HG03095 (cell line): ENCODE results near the gene DNAJB8.
A peak's percentile ranks its signal among the peaks of the same experiment; 100 is the strongest.

Source experiments
- ATAC-seq: cut with Tn5 transposase; IDR thresholded peaks from one replicate; pipeline ENCODE4 v1.9.1; 2021; ENCODE audit warnings: moderate library complexity; ENCODE audit not compliant: unreplicated experiment

Gene DNAJB8

DNA sequence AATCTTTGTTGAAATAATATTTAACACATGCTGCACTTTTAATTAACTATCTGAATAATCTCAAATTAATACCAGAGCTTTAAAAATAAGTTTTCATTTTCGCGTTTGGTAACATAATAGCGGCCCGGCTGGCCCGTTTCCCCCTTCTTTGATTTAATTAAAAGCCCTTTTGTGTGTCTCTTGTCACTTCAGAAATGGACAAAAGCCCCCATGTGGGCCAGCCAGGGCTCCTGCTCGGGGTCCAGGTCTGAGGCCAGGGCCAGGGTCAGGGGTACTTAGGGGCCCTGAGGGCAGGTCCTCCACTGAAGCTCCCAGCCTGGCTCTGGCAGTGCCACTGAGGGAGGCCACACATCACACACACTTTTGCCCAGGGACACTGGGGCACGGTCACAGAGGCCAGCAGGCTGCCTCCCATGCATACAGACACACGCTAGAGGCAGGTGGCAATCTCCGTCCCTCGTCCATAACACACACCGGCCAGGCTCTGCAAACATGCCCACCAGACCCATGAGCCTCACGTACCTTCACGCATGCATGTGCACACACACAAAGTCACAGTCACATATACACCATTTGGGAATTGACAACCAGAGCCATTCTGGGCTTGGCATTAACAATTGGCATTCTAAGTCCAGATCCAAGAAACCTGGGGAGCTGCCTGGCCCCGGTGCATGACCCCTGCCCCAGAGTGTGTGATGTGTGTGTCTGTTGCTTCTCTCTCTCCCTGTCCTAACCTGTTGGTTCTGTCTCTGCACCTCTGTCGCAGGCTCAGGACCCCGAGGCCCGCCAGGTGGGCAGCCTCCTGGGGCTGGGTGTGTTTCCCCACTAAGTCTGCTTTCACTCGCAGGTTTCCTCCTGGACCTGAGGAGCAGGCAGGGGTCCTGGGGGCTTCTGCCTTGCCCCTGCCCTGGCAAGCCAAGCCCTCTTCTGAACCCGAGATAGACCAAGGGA is 38.5 kb downstream of the DNAJB8 start:
- no peak for ATAC-seq

DNA sequence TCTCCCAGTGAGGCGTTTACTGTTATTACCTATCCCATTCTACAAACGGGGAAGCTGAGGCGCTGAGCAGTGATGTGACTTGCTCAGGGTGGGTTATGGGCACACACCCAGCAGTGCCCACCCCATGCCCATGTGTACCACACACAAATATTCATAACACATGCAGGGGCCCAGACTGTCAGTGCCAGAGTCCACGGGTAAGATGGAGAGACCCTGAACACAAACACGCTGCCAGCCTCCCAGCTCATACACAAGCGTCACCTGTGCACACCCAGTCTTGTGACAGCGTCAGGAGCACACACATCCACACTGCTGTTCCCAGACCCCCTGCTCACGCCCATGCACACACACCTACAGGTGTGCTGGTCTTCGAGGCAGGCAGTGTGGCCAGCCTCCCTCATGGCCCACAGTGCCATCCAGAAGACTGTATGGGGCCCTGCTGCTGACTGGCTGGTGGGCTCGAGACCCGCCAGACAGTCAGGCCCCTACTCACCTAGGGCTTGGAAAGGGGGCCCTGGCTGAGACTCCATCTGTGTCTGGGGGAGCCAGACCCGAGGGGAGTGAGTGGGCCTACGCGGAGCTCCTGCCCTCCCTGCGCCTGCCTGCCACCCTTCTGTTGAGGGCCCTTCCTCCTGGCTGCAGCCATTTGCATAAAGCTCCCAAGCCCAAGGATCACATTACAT is 39.4 kb downstream of the DNAJB8 start:
- ATAC-seq = no peak

DNA sequence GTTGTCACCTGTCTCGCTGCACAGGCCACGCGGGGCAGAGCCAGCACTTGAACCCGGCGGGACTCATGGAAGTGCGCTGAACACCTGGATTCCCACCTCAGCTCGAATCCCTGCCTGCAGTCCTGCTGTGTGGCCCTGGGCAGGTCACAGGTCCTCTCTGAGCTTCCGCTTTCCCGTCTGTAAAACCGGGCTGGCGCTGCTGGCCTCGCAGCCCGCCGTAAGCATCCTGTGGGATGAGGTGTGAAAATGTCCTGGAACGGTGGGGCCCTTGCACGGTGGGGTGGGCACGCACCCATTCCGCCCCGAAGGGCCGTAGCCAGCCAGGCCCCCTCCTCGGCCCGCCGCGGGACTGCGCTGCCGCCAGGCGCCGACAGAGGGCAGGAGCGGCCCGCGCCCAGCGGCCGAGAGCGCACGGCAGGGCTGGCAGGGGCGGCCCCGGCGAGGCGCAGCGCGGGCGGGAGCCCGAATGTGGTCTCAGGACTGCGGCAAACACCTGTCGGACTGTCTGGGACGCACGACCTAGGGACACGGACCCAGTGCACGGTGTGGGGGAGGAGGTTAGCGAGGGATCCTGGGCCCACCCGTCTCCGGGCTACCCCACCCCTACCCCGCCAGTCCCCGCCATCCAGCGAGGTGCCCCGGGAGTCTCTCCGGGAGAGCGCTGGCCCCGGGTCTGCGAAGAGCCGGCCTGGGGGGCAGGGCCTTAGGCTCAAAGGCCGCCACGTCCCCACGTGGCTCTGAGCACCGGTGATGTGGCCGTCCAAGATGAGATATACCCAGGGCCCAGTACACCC is 40.4 kb downstream of the DNAJB8 start:
- peak; percentile 64 for ATAC-seq

DNA sequence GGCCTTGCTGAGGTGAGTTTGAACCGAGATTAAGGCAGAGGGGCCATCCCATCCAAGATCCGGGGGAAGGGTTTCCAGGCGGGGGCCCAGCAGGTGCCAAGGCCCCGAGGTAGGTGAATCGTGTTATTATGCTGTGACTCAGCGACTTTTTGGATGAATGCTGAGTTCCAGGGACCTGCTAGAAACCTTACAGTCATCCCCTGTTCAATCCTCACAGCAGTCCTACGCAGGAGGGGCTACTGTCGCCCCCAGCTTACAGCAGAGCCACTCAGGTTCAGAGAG is 40.9 kb downstream of the DNAJB8 start:
- no peak for ATAC-seq

DNA sequence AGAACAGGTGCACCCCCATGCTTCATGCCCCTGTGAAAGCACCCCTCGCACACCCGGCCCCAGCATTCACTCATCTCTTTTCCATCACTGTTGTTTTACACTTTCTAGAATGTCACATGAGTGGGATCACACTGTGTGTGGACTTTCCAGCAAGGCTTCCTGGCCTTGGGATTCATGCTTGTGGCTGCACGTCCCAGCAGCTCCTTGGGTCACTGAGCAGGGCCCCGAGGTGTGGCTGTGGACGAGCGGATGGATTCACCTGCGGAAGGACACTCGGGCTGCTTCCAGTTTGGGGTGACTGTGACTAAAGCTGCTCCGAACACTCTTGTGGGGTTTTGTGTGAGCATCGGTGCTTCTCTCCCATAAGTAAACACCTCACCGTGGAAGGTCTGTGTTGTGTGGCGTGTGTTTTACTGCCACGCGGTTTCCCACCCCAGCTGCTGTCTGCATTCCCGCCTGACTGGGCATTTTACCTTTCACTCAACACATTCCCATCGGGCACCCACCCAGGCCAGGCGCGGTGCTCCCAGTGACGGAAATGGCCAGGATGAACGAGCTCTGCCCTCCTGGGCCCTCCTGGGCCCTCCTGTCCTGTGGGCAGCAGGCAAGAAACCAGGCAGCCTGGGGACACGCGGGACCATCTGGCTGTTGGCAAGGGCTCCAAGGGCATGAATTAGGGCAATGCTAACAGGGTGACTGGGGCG is 41.4 kb downstream of the DNAJB8 start:
- ATAC-seq = no peak

DNA sequence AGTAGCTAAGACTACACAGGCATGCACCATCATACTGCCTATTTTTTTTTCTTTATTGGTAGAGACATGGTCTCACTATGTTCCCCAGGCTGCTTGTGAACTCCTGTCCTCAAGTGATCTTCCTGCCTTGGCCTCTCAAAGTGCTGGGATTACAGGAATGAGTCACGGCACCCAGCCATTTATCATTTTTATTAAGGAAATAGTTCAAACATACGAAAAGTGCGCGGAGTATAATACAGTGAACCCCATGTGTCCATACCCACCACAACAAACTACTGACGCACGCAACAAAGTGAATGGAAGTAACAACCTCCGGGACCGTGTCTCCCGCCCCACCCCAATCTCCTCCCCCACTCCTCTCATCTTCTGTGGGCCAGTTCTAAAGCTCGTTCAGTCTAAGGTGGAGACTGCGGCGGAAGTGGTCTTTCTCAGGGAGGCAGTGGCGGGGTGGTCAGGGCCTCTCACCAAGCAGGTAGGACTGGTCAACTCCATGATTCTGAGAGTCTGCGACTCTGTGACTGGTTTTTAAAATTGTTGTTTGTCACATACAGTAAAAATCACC is 42.1 kb downstream of the DNAJB8 start:
- ATAC-seq = no peak

DNA sequence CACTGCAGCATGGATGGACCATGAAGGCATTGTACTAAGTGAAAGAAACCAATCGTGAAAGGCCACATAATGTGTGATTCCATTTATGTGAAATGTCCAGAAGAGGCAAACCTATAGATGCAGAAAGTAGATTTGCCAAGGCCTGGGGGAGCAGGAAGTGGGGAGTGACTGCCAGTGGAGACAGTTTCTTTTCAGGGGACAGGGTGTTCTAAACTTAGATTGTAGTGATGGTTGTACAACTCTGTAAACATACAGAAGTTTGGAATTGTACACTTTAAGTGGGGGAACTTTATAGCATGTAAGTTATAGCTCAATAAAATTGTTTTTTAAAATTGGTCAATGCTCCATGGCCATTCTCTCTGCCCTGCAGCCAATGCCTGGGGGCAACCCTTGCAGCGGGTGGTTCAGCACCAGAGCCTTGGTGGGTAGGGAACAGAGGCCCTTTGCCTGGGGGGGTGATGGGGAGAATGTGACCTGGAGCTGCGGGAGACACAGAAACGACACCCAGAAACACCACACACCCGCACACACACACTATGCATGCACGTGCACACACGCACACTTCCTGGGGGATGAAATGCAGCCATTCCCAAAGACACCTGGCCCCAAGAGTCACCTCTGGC is 43.1 kb downstream of the DNAJB8 start:
- ATAC-seq = no peak

DNA sequence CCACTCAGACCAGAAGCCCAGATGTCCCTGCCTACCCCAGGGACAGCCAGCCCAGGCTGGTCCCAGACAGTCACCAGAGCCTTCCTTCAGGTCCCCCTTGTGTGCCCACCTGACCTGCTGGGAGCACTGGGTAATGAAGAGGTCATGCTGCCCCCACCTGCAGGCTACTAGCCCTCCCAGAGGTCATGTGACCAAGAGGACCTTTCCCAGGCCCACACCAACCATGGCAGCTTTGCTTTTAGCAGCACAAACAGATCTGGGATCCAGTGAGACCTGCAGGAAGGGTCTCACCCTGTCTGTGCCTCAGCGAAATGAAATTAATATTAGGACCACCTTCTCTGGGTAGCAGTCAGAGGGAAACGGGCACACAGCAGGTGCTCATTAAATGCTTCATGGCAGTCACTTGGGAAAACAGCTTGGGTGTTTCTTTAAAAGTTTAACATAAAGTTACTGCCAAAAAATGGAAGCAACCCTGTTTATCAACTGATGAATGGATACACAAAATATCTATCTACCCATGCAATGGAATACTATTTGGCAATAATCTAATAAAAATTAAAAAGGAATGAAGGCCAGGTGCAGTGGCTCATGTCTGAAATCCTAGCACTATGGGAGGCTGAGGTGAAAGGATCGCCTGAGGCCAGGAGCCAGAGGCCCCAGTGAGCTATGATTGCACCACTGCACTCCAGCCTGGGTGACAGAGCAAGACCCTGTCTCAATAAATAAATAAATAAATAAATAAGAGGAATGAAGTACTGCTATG is 43.7 kb downstream of the DNAJB8 start:
- no peak for ATAC-seq

DNA sequence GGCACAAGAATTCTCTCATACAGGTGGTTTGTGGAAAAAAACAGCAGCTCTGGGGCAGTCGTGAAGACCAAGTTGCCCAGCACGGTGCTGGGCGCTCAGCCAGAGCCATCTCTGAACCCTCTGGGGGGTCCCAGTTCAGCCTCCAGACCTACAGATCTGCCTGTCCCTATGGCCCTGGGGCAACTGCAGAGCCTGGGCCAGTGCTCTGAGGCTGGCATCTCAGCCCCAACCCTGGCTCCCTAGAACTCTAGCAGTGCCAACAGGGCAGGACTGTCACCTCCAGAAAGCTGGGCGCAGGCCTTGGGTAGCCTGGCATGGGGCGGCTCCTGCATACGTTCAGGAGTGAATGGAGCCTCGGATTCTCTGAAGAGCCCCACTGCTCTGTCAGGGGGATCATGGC is 44.7 kb downstream of the DNAJB8 start:
- ATAC-seq = no peak

DNA sequence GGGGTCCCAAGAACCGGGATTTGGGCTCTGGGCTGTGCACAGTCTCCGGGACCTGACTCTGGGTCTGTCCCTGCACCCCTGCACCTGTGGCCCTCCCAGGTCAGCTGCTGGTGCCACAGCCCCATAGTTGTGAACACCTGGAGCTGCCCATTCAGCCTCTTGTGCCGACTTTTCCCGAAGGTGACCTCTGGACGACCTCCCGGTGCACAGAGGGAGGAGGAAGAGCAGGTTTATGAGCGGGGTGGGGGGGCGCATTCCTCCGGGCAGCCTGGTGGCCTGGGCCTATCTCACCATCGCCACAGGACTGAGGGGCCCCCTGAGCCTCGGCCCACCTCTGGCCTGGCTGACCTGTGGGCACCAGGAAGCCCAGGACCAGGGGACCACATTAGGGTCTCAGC is 45.3 kb downstream of the DNAJB8 start:
- no peak for ATAC-seq

DNA sequence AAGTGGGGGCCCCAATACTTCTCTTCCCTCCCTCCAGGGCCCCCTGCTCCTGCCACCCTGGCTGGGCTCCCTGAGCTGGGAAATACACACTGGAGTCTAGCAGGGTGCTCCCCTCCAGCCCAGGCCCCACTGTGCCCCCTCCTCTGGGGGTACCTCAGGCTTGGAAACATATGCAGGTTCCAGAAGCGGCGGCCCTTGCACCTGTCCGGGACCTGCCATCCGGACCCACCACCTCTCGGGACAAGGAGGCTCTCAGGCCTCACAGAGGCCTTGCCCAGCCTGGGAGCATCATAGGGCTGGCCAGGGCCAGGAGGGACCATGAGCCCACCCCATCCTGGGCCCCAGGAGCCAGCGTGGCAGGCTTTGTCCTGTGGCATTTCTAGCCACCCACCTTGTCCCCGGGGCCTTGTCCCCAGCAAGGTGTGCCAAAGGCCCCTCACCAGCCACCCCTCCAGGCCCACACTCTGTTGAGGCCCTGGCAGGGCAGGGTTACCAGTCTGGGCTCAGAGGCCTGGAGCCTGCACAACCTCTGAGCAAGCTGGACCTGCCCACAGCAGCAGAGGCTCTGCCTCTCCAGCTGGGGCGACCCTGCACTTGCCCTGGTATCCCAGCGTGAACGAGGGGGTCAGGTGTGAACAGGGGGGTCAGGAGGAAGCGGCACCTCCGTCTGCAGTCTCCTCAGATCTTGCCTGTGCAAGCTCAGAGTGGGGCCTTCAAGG is 45.8 kb downstream of the DNAJB8 start:
- ATAC-seq = no peak

DNA sequence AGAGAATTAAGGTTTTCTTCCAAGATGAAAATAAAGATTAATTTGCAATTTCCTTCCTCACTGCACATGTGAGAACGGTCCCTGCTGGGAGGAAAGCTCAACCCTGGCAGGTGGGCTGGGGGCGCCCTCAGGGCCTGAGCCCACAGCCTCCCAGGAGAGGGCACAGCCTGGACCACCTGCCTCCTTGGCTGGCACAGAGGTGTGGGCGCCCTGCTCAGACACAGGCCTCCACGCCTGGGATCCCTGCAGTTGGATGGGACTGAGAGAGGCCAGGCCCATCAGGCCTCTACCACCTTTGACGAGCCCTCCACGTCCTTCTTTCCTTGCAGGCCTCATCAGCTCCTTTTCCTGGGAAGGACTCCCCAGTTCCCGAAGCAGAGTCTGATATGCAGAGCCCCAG is 46.4 kb downstream of the DNAJB8 start:
- no peak for ATAC-seq

DNA sequence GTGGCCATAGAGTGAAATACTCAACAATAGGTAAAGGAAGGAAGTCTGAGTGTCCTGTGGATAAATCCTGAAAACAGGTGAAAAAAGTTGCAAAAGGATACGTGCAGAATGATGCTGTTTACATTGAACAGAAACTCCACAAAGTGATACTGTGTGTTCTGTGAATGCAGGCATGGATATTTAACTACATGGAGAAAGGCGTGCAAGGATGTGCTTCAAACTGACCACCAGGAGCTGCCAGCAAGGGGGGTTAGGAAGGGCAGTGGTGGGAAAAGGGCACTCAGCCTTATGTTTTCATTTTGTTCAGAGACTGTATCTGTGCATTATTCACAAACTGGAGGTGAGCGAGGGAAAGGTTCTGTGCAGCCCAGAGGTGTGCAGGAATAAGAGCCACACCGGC is 47.4 kb downstream of the DNAJB8 start:
- ATAC-seq = no peak

DNA sequence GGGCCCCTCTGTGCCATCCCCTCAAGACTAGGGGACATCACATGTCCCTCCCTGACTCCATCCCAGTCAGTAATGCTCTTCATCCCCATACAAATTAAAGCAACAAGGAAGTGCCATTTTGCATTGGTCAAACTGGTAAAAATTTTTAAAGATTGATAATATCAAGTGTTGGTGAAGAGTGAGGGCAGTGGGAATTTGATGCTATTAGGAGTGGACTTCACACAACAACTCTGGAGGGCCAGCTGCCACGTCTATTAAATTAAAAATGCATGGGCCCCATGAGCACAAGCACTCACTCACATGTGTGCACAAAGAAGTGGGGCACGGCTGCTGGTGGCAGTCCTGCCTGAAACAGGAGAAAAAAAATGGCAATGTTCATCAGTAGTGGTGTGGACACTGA is 47.8 kb downstream of the DNAJB8 start:
- ATAC-seq = no peak

DNA sequence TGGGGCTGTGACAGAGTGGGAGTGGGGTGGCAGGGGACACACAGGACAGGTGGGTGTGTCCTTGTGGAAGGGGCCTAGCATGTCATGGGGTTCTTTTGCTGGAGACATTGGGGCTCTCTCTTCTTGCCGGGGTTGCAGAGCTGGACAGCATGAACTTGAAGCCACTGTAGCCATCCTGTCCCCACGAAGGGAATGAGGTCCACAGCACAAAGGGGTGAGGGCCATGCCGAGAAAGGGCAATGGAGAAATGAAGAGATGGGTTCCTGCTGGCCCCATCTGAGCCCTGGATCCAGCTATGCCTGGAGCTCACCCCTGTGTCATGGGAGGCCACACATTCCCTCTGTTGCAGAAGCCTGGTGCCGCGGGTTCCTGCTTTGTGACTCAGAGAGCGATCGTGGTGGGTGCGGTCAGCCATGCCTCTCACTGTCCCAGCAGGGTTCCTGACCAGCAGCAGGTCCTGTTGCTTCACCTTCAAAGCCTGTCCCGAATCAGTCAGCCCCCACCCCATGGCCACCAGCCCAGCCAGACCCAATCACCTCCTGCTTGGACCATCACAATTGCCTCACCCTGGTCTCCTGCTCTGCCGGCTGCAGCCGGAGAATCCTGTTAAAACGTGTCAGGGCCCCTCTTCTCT is 50.0 kb downstream of the DNAJB8 start:
- ATAC-seq = no peak

DNA sequence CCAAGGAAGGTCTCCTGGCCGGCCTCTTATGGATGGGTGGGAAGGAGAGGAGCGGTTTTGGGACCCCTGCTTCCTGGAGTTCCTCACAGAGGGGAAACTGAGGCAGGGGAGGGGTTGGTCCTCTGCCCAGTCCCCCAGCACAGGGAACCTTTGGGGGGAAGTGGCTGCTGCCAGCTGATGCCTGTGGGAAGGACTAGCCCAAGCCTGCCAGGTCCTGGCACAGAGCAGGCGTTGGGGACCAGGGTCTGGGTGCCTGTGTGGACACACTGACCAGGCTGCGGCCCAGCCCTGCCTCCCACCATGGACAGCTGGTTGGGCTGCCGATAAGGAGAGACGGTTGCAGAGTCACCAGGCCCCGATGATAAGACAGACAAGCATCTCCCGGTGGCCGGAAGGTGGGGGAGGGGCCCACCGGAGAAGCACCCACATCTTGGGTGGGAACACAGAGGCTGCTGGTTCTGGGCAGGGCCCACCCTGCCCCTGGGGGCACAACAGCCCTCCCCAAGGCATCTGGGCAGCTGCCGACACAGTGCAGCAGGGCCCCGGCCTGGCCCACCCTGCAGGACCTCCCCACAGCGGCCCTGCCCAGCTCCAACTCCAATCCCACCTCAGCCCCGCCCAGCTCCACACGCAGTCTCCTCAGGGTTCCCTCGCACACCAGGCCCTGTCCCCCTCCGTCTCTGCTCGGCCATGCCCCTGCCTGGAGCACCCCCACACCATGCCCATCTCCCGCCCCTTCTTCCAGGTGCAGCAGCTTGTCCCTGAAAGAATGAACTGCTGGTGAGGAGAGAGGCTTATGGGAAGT is 50.7 kb downstream of the DNAJB8 start:
- no peak for ATAC-seq

DNA sequence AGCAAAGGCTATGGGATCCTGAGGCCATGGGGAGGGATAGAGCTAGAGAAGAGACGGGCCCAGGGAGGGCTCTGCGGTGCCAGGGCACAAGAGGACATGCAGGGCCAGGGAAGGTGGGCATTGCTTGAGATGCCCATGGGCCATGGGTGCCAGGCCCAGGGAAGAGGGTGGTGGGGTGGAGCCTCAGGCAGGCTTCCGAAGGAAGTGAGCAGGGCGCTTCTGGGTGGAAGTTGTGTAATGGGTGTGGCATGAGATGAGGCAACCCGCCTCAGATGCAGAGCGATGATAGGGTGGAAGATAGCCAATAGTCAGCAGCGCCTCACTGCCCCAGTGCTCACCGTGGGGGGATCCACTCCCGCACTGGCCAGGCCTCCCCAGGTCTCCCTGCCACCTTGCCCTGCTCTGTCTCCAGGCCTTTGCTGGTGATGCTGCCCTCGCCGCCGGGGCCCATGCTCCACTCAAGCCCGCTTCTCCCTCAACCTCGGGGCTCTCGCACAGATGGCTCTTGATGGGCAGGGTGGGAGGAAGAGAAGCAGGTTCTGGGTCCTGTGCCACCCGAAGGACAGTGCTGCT is 51.4 kb downstream of the DNAJB8 start:
- ATAC-seq = no peak
